ENCODE data around the gene PPIP5K1.
A peak's percentile ranks its signal among the peaks of the same experiment; 100 is the strongest.

Gene PPIP5K1

GRCh38 chr15:43519196-43519595 lies 70.8 kb downstream of the PPIP5K1 start:
- H3K4me3 ChIP-seq (ENCODE audit: low read depth, low read length), result peak overlapping the region; percentile 98
- ChIA-PET CTCF (no interaction called here), POLR2A (no interaction called here)
- no peak for DNase-seq (ENCODE audit: low read depth, low spot score)
- no peak for TF ChIP-seq CTCF (IDR thresholded peaks at IDR 0.05; ENCODE audit: insufficient read depth, low read length, missing control alignments)

- peak overlapping the region; percentile 98 for H3K4me3 ChIP-seq (ENCODE audit: low read depth, low read length)
- no peak for TF ChIP-seq CTCF (IDR thresholded peaks at IDR 0.05; ENCODE audit: insufficient read depth, low read length, missing control alignments)
- no peak for DNase-seq (ENCODE audit: low read depth, low spot score)
- CTCF ChIA-PET, result interaction anchor here (0.8 to 1.5 kb wide), 3 partner anchors 8 to 83 kb away, joined by 3 to 6 read pairs (median 3); no protein-coding TSS in a partner anchor
- POLR2A ChIA-PET, result interaction anchor here (0.6 to 2.1 kb wide), 4 partner anchors 9 to 142 kb away, joined by 3 to 7 read pairs (median 4); no protein-coding TSS in a partner anchor
Measured at GRCh38 chr15:43518197-43518761, 71.7 kb downstream of the PPIP5K1 start.

- CTCF ChIA-PET, result interaction anchor here (0.8 to 1.5 kb wide), 3 partner anchors 9 to 83 kb away, joined by 3 to 6 read pairs (median 3); no protein-coding TSS in a partner anchor
- TF ChIP-seq CTCF (IDR thresholded peaks at IDR 0.05; ENCODE audit: insufficient read depth, low read length, missing control alignments), result no peak
- POLR2A ChIA-PET, result interaction anchor here (0.9 to 2.1 kb wide), 4 partner anchors 9 to 77 kb away, joined by 6 to 9 read pairs (median 6); no protein-coding TSS in a partner anchor
- H3K4me3 ChIP-seq (ENCODE audit: low read depth, low read length), result peak within 1 kb of the TSS; percentile 98
- no peak for DNase-seq (ENCODE audit: low read depth, low spot score)
Measured at GRCh38 chr15:43517354-43518196, 72.4 kb downstream of the PPIP5K1 start, which contains the start of gene MAP1A. TSS of gene MAP1A (plus strand) at chr15:43517608. CDS start at chr15:43521474, 3,866 bp downstream.

GRCh38 chr15:43516801-43517353 lies 73.1 kb downstream of the PPIP5K1 start:
- ChIA-PET CTCF (interaction anchor here (0.8 to 4.2 kb wide), 2 partner anchors 12 to 76 kb away, joined by 3 to 37 read pairs; no protein-coding TSS in a partner anchor), POLR2A (interaction anchor here (0.9 to 2.1 kb wide), 5 partner anchors 11 to 276 kb away, joined by 3 to 9 read pairs (median 6); no protein-coding TSS in a partner anchor)
- peak overlapping the region; percentile 98 for H3K4me3 ChIP-seq (ENCODE audit: low read depth, low read length)
- DNase-seq (ENCODE audit: low read depth, low spot score), result no peak
- TF ChIP-seq CTCF (IDR thresholded peaks at IDR 0.05; ENCODE audit: insufficient read depth, low read length, missing control alignments), result no peak

- TF ChIP-seq CTCF (IDR thresholded peaks at IDR 0.05; ENCODE audit: insufficient read depth, low read length, missing control alignments), result no peak
Measured at GRCh38 chr15:43516185-43516584, 73.8 kb downstream of the PPIP5K1 start.

More at GRCh38 chr15:43516185-43516584, 73.8 kb downstream of the PPIP5K1 start:
- POLR2A ChIA-PET, result interaction anchor here (1.2 to 2.1 kb wide), 4 partner anchors 10 to 277 kb away, joined by 3 to 9 read pairs (median 6); no protein-coding TSS in a partner anchor
- no peak for DNase-seq (ENCODE audit: low read depth, low spot score)
- CTCF ChIA-PET, result interaction anchor here (0.8 to 4.2 kb wide), 5 partner anchors 13 to 231 kb away, joined by 3 to 37 read pairs (median 14); partner anchors contain the start of gene TP53BP1
- peak overlapping the region; percentile 98 for H3K4me3 ChIP-seq (ENCODE audit: low read depth, low read length)

All from AG04449 (cell line).